HG03354 (cell line): ENCODE data around the gene MYT1.
"Not testable (repeated sequence)": the region's sequence is repeated elsewhere in the genome, so short reads cannot be mapped to it uniquely, and the experiment has no call there.

ENCODE experiments used
- ATAC-seq: cut with Tn5 transposase; IDR thresholded peaks from one replicate; pipeline ENCODE4 v1.9.1; 2021; ENCODE audit warnings: mild to moderate bottlenecking; ENCODE audit not compliant: unreplicated experiment, poor library complexity, severe bottlenecking

Gene MYT1

GRCh38 chr20:64186071-64186598 lies 21.9 kb downstream of the MYT1 start:
- no peak for ATAC-seq

- not testable (repeated sequence) for ATAC-seq
Measured at GRCh38 chr20:64187213-64187612, 23.0 kb downstream of the MYT1 start.

GRCh38 chr20:64188091-64188490 lies 23.8 kb downstream of the MYT1 start:
- no peak for ATAC-seq

GRCh38 chr20:64188682-64189529 lies 24.7 kb downstream of the MYT1 start:
- no peak for ATAC-seq

GRCh38 chr20:64189530-64189966 lies 25.3 kb downstream of the MYT1 start:
- no peak for ATAC-seq

GRCh38 chr20:64189986-64190385 lies 25.7 kb downstream of the MYT1 start:
- no peak for ATAC-seq

GRCh38 chr20:64191002-64191401 lies 26.8 kb downstream of the MYT1 start:
- ATAC-seq: no peak

- no peak for ATAC-seq
Measured at GRCh38 chr20:64192406-64192805, 28.2 kb downstream of the MYT1 start.

GRCh38 chr20:64193058-64193457 lies 28.8 kb downstream of the MYT1 start:
- no peak for ATAC-seq

- no peak for ATAC-seq
Measured at GRCh38 chr20:64194269-64194668, 30.0 kb downstream of the MYT1 start.

GRCh38 chr20:64196309-64196708 lies 32.1 kb downstream of the MYT1 start:
- ATAC-seq: no peak

GRCh38 chr20:64196847-64197306 lies 32.6 kb downstream of the MYT1 start:
- ATAC-seq: no peak

GRCh38 chr20:64198347-64198746 lies 34.1 kb downstream of the MYT1 start:
- no peak for ATAC-seq

- ATAC-seq: no peak
Measured at GRCh38 chr20:64199395-64199794, 35.1 kb downstream of the MYT1 start.

- no peak for ATAC-seq
Measured at GRCh38 chr20:64200740-64201139, 36.5 kb downstream of the MYT1 start.

- no peak for ATAC-seq
Measured at GRCh38 chr20:64201653-64202052, 37.4 kb downstream of the MYT1 start.

- ATAC-seq: no peak
Measured at GRCh38 chr20:64203037-64203777, 39.0 kb downstream of the MYT1 start.

GRCh38 chr20:64205611-64206026 lies 41.4 kb downstream of the MYT1 start:
- no peak for ATAC-seq

- no peak for ATAC-seq
Measured at GRCh38 chr20:64206614-64207013, 42.4 kb downstream of the MYT1 start.
